Activated T-helper 1 cell treated with anti-CD3 and anti-CD28 coated beads, Interleukin-2, amount 50 U/mL, for 16 hours (primary cell): ENCODE data around the gene COPB2.
"Not testable (repeated sequence)": the region's sequence is repeated elsewhere in the genome, so short reads cannot be mapped to it uniquely, and the experiment has no call there.

Source experiments
- DNase-seq, 2 donors: peaks; one replicate each; pipeline ENCODE4 v3.0.0-alpha.2; 2020; ENCODE audit warnings: low read depth in 1 of 2, low spot score in 1 of 2

COPB2 gene

DNA sequence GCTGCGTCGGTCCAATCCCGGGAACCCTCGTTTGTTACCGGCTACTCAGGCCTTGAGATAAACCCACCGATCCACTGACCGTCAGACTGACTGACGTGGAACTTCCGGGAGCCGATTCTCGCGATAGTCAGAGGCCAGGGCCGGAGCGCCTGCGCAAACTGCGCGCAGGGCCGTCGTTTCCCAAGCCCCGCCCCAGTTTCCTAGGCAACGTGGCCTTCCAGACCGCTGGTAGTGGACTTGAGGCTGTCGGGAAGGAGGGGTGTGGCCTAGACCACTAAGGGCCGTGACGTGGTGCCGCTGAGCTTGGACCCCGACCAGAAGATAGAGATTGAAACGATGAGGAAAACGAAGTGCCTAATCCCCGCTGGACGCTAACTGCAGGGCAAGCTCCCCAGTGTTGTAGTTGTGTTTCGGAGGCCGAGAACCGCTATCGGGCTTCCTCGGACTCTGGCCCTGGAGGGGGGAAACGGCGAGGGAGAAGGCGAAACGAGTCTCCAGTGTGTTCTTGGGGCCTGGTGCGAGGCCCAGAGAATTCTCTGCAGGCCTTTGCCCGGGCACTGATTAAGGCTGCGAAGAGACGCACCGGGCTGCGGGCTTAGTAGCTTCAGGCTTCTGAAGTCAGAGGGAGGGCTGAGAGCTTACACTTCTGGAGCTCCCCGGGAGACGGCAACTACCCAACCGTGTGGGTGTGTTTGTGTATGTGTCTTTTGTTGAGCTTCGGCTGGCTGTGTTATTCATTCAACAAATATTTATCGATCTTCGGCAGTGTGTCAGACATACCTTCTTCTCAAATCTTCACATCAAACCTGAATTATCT is at the start of gene COPB2:
COPB2 (minus strand) TSS at position 96 of the 817 bp plus-strand sequence. CDS start 97 bp downstream, outside the sequence.
- peak; percentile 89 to 92 for DNase-seq

DNA sequence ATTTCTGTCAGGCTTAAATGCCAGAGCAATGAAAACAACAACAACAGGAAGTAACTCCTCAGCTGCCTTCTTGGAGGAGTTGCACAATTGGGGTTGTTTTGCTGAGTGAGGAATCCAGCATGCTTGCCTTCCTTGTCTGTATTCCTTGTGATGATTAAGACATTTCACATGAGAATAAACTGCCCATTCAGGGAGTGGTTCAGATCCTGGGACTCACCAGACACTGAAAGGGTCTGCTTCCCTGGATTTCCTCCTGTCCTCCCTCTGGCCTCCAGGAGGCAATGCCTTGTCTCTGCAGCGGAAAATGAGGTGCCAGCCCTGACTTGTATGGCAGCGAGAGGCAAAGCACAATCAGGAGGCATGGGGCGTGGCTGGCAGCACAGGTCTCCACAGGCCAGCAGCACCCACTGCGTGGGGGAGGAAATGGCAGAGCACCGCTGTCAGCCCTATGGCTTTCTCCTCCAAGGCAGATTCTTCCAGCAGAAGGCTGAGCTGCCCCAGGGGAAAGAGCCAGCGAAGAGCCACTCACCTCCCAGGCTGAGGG is 45.4 kb upstream of the COPB2 start:
- DNase-seq, result no peak

DNA sequence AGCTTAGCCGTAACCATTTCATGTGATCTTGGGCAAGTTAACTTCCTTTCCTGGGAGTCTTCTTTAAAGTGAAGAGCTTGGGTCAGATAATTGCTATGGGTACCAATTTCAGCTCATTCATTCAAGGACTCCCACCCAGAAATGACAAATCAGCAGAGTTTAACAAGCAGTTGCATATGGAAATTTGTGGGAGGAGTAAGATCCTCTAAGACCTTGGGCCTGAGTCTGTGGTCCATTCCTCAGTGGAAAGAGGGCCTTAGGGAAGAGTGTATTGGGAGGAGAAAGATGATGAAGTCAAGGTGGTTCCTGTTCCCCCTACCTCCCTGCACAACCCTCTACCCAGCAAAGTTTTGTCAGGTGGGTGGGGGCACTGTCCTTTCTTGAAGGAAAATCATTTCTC is 44.8 kb upstream of the COPB2 start:
- DNase-seq, result no peak

DNA sequence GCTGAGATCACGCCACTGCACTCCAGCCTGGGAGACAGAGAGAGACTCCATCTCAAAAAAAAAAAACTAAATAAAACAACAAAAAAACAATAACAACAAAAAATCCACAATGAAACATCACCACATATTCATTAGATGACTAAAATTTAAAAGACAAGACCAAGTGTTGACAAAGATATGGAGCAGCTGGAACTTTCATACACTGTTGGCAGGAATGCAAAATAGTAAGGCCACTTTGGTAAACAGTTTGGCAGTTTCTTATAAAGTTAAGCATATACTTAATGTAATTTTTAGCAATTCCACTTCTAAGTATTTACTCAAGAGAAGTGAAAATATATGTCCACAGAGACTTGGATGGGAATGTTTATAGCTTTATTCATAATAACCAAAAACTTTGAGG is 43.6 kb upstream of the COPB2 start:
- DNase-seq, result no peak

GRCh38 chr3:139430493-139430892 is 41.0 kb upstream of the COPB2 start:
- DNase-seq, result no peak

DNA sequence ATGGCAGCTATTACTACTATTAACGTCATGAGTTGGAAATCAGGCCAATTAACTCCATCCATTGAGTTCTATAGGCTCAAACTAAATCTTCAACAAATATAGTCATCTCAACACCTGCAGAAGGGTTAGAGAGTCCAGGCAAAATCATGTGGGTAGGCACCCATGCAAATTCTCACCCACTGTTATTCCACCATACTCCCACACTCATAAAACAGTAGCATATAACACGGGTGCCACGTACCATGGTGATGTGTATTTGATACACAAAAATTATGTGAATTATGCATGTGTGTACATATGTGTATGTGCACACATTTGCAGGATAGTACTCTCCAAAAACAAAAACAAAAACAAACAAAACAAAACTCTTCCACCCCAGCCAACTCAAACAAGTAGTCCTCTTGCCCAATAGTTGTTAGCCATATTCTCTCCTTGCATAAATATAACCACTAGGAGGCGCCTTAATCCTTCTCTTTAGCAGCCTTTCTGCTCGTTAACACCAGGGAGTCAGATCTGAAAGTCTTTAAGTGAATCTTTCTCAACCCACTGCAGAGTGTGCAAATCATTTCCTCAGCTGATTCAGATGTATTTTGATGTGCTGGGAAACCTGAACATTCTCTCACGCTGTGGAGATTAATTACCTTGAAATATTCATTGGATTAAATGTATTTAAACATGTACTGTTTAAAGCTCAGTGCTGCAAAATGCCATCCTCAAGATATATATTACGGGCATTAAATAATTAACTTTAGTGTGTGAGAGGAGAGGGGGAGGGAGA is 38.0 kb upstream of the COPB2 start:
- DNase-seq, result no peak

GRCh38 chr3:139425745-139426400 is 36.4 kb upstream of the COPB2 start:
- DNase-seq, result no peak

DNA sequence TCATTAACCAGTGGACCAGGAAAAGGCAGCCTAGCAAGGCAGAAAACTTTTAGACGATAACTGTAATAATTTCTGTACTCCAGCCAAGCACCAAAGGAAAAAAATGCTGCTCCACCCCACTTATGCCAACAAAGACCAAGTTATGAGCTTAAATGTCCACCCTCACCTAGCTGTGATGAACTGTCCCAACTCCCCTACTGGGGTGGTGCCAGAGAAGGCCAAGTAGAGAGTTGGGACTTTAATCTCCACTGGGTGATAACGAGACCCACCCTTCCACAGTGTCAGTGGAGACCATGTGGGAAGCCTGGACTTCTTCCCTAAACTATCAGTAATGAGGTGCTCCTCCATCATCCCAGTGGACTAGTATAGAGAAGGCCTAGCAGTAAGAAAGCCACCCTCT is 33.8 kb upstream of the COPB2 start:
- no peak for DNase-seq

- no peak for DNase-seq
Measured at GRCh38 chr3:139421460-139421859, 32.0 kb upstream of the COPB2 start.

DNA sequence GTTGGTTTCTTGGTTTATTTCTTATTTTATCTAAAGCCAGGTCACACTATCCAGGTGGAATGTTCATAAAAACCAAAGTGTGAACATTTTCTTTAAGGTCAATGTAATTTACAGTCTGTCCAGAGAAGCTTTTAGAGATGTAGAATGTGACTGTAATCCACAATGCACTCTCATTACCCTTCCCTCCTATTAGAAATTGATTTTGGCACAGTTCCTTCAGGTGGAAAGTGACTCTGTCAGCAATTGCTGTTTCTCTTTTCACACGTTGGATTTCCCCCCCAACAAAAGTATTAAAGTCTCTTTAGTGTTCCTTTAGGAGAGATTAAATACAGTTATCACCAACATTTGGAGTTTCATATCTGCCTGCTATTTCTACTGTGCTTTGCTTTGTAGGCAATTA is 31.6 kb upstream of the COPB2 start:
- no peak for DNase-seq

DNA sequence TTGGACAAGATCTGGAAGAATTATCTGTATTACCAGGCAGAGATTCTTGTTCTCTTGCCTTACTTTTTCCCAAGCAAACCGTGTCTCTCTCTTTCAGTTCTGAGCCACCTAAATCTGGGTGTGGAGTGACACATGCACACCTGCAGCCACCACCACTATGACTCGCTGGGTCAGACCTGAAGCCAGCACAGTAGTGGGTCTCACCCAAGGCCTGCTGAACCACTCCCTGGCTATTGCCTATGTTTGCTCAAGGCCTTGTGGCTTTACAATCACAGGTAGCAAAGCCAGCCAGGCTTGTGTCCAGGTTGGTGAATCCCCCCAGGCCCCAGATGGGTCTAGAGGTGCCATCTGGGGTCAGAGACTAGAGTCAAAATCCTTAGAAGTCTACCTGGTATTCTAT is 28.7 kb upstream of the COPB2 start:
- no peak for DNase-seq

DNA sequence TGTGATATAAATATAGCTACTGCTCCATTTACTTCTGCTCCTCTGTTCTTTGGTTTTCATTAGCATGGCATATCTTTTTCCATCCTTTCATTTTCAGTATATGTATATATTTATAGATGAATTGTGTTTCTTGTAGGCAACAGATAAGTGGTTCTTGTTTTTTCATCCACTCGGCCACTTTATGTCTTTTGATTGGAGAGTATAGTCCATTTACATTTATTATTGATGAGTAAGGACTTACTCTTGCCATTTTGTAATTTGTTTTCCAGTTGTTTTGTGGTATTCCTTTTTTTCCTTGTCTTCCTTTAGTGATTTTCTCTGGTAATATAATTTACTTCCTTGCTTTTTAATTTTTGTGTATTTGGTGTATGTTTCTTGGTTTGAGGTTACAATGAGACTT is 26.8 kb upstream of the COPB2 start:
- no peak for DNase-seq

DNA sequence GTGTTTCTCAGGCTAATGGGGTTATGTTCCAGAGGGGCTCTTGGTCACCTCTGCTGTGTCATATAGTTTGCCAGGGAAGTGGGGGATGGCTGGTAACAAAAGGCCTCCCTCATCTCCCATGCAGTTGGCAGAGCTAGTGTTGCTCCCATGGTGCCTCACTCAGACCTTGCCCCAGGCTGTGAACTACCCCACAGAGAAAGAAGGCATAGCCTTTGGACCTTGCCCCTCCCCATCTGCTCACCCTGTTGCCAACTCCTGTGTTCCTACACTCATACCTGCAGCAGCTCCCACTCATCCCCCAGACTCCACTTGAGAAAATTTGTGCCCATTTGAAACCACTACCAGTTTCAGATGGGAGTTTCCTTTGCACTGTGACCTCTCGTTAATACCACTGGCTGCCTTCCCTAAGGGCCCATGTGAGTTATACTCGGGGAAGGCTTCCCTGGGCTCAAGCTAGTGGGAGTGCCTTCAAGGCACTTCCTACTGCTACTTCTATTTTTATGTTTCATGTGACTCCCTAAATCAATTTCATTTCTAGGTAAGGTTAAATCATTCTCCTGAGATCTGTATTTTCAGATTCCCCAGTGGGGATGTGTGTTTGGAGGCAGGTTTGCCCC is 25.3 kb upstream of the COPB2 start:
- no peak for DNase-seq

- not testable (repeated sequence) for DNase-seq
Measured at GRCh38 chr3:139412891-139413290, 23.4 kb upstream of the COPB2 start.

GRCh38 chr3:139401155-139401554 is 11.7 kb upstream of the COPB2 start:
- DNase-seq, result not testable (repeated sequence)

GRCh38 chr3:139396707-139397106 is 7.3 kb upstream of the COPB2 start:
- no peak for DNase-seq

GRCh38 chr3:139394116-139394515 is 4.7 kb upstream of the COPB2 start:
- no peak for DNase-seq

GRCh38 chr3:139388821-139389551 is 461 bp downstream of the COPB2 start:
- DNase-seq, result no peak

GRCh38 chr3:139388077-139388476 is 1.4 kb downstream of the COPB2 start:
- DNase-seq, result no peak

- DNase-seq, result not testable (repeated sequence)
Measured at GRCh38 chr3:139382291-139382690, 7.2 kb downstream of the COPB2 start.
